Cardiac fibroblast (primary cell): ENCODE data around the gene CCDC127.
A peak's percentile ranks its signal among the peaks of the same experiment; 100 is the strongest.

ENCODE experiments used
- DNase-seq, 2 donors: peaks; one replicate each; pipeline versions ENCODE4 v3.0.0 to v3.0.0-alpha.2; 2010; ENCODE audit warnings: low read depth in 2 of 2
- H3K4me3 ChIP-seq, 2 donors: replicated peaks in 1 of 2; 1 replicate in 1 of 2; 2 replicates in 1 of 2; pipeline ENCODE4 v1.5.1; 2011; ENCODE audit warnings: low read depth in 2 of 2, low read length in 2 of 2, mild to moderate bottlenecking in 2 of 2, moderate library complexity in 1 of 2
- TF ChIP-seq, protein P1 (sequence below): IDR thresholded peaks from one replicate; pipeline ENCODE4 v1.5.1; 2011; ENCODE audit warnings: low read depth, mild to moderate bottlenecking, low read length, inconsistent platforms

The CCDC127 gene

DNA sequence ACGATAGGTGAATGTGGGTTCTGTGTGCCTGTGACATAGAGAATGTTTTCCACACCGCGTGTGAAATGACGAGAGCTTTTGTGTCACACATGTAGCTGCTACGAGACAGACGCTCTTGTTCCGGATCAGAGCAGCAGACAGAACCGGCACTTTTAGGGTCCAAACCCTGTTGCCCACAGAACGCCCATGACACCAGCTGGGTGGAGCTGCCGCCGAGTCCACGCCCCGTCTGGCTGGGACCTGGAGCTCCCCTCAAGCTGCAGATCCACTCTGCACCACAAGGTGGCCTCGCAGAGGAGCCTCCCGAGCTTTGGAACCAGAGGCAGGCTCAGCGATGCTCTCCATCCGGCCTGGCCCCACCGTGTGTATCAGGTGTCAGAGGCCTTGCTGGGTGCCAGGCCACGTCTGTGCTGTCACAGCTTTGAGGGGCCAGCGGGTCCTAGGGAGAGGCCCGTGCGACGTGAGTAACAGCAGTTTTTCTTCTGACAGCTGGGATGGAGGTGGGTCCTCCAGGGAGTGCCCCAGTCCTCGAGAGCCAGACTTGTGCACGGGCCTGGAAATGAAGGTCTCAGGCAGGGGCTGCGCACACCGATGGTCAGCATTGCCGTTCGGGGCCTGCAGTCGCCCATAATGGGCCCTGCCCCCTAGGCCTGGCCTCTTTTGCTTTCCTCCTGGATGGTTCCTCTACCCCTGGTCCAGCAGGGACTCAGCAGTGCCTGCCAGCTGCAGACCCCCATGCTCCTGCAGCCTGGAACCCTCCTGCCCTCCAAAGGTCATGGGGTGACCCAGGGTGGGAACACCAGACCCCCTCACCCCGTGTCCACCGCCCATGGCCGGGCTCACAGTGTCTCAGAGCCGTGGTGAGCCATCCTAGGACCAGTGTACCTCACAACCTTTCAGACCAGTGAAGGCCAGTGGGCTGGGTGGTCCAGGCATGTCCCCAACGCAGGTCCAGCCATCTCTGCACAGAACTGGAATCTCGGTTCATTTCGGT is 29.2 kb downstream of the CCDC127 start:
- TF ChIP-seq, protein P1, sequence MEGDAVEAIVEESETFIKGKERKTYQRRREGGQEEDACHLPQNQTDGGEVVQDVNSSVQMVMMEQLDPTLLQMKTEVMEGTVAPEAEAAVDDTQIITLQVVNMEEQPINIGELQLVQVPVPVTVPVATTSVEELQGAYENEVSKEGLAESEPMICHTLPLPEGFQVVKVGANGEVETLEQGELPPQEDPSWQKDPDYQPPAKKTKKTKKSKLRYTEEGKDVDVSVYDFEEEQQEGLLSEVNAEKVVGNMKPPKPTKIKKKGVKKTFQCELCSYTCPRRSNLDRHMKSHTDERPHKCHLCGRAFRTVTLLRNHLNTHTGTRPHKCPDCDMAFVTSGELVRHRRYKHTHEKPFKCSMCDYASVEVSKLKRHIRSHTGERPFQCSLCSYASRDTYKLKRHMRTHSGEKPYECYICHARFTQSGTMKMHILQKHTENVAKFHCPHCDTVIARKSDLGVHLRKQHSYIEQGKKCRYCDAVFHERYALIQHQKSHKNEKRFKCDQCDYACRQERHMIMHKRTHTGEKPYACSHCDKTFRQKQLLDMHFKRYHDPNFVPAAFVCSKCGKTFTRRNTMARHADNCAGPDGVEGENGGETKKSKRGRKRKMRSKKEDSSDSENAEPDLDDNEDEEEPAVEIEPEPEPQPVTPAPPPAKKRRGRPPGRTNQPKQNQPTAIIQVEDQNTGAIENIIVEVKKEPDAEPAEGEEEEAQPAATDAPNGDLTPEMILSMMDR, result peak; percentile 96
- H3K4me3 ChIP-seq, result no peak overlapping the region
- DNase-seq, result peak; percentile 85 to 87

DNA sequence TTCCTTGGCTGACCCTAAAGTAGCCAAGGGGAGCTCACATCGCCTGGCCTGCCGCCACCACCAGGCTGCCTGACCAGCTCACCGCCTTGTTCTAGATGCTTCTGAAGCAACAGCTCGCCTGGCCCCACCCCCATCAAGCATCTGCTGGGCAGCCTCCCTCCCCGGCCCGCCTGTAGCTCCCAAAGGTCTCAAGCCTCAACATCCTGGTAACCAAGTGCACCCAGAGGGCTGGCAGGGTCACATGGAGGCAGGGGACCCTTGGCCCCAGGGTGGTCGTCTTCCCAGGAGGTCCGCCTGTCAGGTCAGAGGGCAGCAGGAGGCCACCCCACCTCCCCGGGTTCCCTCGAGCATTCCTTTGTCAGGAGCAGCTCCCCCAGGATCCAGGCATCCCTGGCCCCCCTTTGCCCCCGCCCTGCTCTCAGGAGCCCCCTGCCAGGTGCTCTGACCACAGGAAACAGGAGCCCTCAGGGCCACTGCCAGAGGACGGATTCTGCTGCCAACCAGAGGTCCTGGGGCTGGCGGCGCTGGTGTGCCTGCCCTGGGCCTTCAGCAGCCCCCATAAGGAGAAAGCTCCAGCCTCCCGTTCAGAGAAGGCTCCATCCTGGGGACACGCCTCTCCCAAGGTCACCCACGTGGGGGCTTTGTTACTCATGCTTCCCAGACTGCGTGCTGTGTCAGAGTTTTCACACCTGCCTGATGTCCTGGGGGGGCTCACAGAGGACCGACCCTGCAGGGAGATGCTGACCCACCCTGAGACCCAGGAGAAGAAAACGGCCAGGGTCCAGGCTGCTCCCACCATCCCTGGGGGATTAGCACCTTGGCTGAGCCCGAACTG is 30.1 kb downstream of the CCDC127 start:
- no peak overlapping the region for H3K4me3 ChIP-seq
- no peak for DNase-seq
- TF ChIP-seq, protein P1, result no peak

- H3K4me3 ChIP-seq, result no peak overlapping the region
- DNase-seq, result no peak
- TF ChIP-seq, protein P1, result no peak
Measured at GRCh38 chr5:187042-187431, 30.9 kb downstream of the CCDC127 start.

- no peak for DNase-seq
- TF ChIP-seq, protein P1, result no peak
Measured at GRCh38 chr5:186091-187041, 31.6 kb downstream of the CCDC127 start.

GRCh38 chr5:185095-186070 is 32.6 kb downstream of the CCDC127 start:
- H3K4me3 ChIP-seq, result no peak overlapping the region
- TF ChIP-seq, protein P1, result no peak
- DNase-seq, result no peak

More at GRCh38 chr5:186091-187041, 31.6 kb downstream of the CCDC127 start:
- H3K4me3 ChIP-seq, result no peak overlapping the region
